GM21619 (cell line): ENCODE data around the gene EPYC.
"Not testable (repeated sequence)": the region's sequence is repeated elsewhere in the genome, so short reads cannot be mapped to it uniquely, and the experiment has no call there.

Experiments
- ATAC-seq: cut with Tn5 transposase; IDR thresholded peaks from one replicate; pipeline ENCODE4 v1.9.1; 2021; ENCODE audit not compliant: unreplicated experiment

Gene EPYC

GRCh38 chr12:90991952-90992465 lies 12.8 kb downstream of the EPYC start:
- ATAC-seq, result no peak

GRCh38 chr12:90990611-90991010 lies 14.2 kb downstream of the EPYC start:
- ATAC-seq, result no peak

GRCh38 chr12:90989686-90990111 lies 15.1 kb downstream of the EPYC start:
- ATAC-seq, result no peak

DNA sequence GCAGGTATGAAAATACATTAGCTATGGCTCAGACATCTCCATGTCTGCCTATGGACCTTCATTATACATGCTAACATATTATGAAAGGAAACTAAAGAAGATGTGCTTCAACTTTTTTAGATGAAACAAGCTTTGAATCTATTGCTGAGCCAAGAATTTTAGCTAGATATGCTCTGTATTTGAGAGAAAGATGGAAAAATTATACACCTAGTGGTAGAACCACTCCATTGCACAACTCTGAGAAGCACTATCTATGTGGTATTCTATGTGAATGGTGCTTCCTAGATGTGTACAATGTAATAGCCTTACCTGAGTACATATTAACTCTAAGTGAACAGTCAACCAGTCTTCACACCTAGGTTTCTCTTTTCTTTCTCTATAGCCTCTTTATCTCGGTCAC lies 17.3 kb downstream of the EPYC start:
- no peak for ATAC-seq

- no peak for ATAC-seq
Measured at GRCh38 chr12:90987101-90987500, 17.7 kb downstream of the EPYC start.

- not testable (repeated sequence) for ATAC-seq
Measured at GRCh38 chr12:90985331-90985730, 19.4 kb downstream of the EPYC start.

DNA sequence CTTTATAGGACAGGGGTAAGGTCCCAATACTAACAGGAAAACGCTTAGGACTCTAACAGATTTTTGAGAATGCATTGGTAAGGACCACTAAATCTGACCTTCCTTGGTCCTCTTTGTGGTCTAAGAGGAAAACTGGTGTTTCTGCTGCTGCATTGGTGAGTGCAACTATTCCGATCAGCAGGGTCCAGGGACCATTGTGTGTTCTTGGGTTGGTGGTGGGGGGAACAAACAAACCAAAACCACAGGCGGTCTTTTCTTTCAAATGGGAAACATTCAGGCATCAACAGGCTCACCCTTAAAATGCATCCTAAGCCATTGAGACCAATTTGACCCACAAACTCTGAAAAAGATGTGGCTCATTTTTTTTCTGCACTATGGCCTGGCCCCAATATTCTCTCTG lies 20.7 kb downstream of the EPYC start:
- ATAC-seq, result no peak

DNA sequence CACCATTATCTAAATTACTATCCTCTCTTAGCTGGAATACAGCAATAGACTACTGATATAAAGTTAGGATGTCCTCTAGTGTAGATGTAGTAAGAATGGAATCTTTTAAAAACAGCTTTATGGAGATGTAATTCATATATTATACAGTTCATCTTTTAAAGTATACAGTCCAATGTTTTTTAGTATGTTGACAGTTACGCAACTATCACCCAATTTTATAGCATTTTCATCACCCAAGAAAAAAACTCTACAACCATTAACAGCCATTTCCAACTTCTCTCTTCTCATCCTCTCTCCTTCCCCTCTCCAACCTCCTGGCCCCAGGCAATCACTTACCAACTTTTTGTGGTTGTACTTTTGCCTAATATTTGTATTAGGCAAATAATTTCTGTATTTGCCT lies 22.6 kb downstream of the EPYC start:
- no peak for ATAC-seq

GRCh38 chr12:90979951-90980350 lies 24.8 kb downstream of the EPYC start:
- ATAC-seq, result no peak

DNA sequence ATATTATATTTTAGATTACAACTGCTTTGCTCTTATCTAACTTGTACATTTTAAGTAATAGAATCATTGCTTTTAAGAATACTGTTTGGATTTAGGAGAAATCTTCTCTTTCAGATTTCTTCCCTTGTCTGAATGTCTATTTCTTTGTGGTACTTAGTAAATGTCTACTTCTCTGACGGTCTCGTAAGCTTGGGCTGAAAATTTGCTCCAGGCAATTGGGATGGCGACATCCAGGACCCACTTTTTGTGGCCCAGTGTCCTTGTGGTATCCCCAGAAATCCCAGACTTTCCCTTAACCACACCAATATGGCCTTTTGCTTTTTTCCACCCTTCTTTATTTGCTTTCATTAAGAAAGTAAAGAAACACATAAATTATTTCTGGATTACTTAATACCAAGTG lies 25.8 kb downstream of the EPYC start:
- no peak for ATAC-seq

- ATAC-seq, result peak; percentile 95
Measured at GRCh38 chr12:90978117-90978770, 26.5 kb downstream of the EPYC start.

DNA sequence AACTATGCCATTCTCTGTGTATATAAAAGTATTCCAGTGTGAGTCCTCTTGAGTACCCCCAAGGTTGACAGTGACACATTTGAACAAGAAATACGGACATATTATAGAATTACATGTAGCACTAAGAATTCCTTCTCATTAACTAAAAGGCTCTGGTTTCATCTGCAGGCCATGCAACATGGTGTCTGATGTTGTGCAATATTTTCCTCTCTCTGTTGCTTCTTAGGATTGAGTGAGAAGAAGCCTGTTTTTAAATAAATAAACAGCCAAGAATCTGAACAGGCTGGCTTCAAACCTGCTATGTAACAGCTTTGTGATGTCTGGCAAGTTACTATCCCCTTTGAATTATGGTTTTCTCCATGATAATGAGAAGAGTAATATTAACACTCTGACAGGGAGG lies 27.5 kb downstream of the EPYC start:
- ATAC-seq, result no peak

GRCh38 chr12:90974286-90974685 lies 30.5 kb downstream of the EPYC start:
- ATAC-seq, result no peak

- ATAC-seq, result no peak
Measured at GRCh38 chr12:90972226-90972625, 32.5 kb downstream of the EPYC start.

- ATAC-seq, result no peak
Measured at GRCh38 chr12:90970911-90971310, 33.9 kb downstream of the EPYC start.

DNA sequence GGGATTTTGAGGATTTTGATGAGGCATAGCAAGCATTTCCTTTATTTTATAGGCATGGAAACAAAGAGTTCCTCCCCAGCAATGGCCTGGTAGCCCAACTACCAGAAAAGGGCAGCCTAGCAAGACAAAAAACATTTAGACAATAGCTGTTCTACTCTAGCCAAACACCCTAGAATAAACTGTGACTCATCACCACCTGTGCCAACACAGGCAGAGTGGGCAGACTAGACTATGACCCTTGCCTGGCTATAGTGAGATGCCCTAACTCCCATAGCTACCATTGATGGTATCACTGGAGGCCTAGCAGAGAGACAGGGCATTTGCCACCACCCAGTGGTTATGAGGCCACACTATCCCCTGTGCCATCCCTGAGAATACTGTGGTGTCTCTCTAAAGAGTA lies 34.3 kb downstream of the EPYC start:
- ATAC-seq, result no peak

DNA sequence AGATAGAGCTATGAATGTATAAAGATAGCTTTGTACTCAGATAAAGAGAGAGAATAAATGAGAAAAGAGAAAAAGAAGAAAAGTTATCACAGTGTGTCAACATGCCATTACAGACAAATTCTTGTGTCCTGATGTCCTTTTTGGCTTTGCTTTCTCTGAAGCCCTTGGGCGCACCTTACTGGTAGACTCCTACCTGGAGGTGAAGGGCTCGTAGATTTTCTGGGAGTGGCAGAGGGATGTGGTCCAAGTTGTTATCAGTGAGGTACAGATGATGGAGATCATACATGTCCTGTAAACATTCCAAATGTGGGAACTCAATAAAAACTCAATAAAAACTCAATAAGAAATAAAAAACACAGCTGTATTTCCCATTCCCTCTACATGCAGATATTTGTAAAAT lies 34.9 kb downstream of the EPYC start:
- no peak for ATAC-seq

DNA sequence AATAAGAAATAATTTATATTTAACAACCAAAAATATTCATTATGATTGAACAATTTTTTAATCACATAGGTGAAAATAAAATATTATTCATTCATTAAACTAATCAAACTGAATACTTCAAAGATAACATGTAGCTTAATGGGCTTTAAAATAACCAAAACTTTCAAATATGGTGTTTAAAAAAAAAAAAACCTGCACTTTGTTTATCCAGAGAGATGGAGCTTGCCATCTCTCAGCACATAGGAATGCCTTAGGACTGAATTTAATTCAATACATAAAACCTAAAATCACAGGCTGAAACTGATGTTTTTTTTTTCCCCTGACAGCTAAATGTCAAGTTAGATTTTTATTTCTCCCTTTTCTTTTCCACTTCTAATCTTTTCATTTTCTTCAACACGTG lies 35.4 kb downstream of the EPYC start:
- no peak for ATAC-seq

DNA sequence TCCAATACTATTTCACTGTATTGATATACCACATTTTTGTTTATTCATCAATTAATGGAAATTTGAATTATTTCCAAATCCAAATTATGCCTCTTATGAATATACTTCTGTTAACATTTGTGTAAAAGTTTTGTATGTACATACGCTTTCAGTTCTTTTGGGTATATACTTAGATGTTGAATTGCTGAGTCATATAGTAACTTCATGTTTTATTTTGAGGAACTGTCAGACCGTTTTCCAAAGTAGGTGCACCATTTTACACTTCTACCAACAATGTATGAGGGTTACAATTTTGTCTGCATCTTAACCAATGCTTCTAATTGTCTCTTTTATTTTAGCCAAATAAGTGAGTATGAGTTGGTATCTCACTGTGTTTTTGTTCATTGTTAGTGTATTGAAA lies 39.6 kb downstream of the EPYC start:
- no peak for ATAC-seq

- ATAC-seq, result no peak
Measured at GRCh38 chr12:90964616-90965015, 40.2 kb downstream of the EPYC start.

- no peak for ATAC-seq
Measured at GRCh38 chr12:90963946-90964345, 40.8 kb downstream of the EPYC start.

DNA sequence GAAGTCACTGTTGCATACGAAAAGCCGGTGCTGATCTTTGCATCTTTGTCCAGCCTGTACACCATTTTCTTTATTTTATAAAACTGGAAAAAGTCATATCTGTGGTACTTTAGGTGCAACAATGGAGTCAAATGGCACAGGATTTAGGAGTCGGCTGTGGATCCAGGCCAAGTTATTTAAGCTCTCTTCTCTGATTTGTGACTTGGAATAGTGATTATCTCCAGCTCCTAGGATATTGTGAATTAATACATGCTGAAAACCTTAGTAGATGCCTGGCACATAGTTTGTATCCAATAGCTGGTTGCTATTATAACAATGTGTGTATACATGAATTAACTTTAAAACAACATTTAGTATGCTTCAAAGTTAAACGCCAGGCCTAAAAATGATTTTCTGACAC lies 43.6 kb downstream of the EPYC start:
- ATAC-seq, result no peak

DNA sequence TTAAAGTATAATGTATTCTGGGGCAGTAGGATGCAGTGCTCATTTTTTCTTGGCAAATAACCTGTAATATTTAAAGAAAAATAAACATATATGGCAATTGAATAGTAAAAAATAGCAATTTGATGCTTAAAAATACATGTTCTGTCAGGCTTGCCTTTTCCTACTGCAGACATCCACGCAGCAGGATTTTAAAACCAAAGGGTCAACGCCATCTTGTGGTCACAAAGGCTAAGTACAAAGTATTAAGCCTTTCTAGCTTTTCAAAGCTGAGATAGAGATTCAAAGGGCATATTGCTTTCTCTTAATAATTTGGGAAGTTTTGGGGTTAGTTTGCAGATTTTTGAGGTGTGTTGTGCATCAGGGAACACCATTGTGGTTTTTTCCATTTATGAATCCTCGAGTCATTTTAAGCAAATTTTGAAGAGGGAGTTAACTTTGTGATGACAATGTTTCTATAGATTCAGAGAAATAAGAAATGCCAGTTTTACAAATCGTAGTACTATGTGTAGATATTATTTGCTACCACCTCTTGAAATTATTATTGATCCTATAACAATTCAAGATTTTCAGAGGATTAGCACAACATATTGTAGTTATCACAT lies 45.1 kb downstream of the EPYC start:
- peak; percentile 75 for ATAC-seq
